Renal cortical epithelial cell (primary cell): Measurements from ENCODE around the gene IFITM5. TPM values are rescaled to one million over a fixed set of nuclear protein-coding genes. Genes with fewer than 3 reads are reported as not detected.
"Not testable (repeated sequence)": the region's sequence is repeated elsewhere in the genome, so short reads cannot be mapped to it uniquely, and the experiment has no call there.

Source experiments
- DNase-seq: peaks from one replicate; pipeline ENCODE4 v3.0.0-alpha.2; 2011; ENCODE audit warnings: low read depth
- total RNA-seq: library from RNA; depleted of rRNA; stranded (reverse); fragments of >200 nt; gene quantifications from 2 replicates; pipeline ENCODE4 v1.2.3, GENCODE V29; 2014

The IFITM5 gene
- total RNA-seq, 1 donor from 2014 or later, result not detected

DNA sequence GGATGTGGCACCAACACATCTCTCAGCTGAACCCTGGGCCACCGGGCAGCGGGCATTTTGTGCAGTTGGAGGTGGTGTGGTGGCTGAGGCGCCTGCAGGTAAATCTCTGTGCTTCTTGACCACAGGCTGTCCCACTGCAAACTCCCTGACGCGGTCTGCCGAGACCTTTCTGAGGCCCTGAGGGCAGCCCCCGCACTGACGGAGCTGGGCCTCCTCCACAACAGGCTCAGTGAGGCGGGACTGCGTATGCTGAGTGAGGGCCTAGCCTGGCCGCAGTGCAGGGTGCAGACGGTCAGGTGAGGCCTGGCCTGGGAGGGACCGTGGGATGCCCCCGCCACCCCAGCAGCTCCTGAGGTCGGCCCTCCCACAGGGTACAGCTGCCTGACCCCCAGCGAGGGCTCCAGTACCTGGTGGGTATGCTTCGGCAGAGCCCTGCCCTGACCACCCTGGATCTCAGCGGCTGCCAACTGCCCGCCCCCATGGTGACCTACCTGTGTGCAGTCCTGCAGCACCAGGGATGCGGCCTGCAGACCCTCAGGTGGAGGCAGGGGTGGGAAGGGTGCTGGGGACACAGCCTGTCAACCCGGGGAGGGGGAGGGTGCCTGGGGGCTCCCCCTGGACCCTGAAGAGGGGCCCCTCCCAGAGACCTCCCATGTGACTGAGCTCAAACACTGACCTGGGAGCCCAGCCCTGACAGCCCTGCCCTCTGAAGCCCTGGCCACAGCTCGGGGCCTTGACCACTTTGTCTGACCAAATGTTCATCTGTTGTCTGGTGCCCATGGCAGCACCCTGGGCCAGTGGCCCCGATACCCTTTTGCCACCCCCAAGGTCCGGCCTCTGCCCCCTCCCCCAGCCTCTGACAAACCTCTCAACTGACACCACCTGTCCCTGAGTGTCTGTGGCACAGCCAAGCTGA lies 15.0 kb downstream of the IFITM5 start:
- DNase-seq, result no peak

DNA sequence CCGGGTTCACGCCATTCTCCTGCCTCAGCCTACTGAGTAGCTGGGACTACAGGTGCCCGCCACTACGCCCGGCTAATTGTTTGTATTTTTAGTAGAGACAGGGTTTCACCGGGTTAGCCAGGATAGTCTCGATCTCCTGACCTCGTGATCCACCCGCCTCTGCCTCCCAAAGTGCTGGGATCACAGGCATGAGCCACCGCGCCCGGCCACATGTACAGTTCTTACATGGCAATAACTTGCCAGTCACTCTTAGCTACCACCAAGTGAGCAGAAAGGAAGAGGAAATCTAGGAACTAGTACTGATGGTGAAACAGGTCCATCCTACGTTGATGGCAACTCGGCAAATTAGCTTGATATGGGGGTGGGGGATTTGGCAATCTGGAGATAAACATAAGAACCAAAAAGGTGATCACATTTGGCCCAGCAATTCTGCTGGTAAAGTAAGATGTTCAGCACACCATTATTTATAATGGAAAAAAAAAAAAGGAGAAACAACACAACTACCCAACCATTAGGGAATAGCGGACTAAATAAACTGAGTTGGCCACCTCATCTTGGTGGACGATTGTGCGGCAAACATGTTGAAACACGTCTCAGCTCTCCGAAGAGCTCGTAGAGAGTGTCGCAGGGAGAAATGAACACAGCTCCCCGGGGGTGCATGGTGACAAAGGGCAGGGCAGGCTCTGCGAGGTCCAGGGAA lies 15.8 kb downstream of the IFITM5 start:
- no peak for DNase-seq

GRCh38 chr11:282630-283360 lies 16.5 kb downstream of the IFITM5 start:
- no peak for DNase-seq

DNA sequence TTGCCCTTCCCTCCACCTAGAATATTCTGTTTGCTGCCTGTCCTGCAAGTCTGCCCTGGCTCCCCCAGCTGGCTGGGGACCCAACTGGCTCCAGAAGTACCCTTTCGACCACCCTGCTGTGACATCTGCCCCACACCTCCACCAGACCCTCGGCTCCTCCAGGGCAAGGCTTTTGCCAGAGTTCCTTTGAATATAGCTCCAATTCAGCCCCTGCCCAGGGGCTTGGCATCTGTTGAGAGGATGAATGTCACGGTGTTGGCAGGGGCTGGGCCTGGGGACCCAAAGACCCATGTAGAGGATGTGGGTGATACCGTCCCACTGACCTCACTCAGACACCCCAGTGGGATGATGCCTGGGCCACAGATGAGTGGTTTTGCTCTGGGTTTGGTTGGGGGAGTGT lies 17.2 kb downstream of the IFITM5 start:
- DNase-seq, result no peak

DNA sequence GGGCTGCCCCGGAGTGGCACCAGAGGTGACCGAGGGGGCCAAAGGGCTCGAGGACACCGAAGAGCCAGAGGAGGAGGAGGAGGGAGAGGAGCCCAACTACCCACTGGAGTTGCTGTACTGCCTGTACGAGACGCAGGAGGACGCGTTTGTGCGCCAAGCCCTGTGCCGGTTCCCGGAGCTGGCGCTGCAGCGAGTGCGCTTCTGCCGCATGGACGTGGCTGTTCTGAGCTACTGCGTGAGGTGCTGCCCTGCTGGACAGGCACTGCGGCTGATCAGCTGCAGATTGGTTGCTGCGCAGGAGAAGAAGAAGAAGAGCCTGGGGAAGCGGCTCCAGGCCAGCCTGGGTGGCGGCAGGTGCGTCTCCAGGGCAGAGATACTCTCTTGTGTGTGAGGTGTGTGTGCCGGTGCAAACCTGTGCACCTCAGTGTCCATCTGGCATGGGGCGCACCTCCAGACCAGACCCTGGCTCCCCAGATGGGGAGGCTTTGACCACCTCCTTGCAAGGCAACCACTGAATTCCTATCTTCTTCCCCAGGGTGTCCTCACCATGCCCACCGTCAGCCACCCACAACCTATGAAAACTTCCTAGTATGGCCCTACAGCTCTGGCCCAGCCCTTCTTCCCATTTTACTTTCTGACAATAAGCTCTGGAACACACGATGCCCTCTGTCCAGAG lies 17.7 kb downstream of the IFITM5 start:
- no peak for DNase-seq

- DNase-seq, result no peak
Observed at GRCh38 chr11:280706-281485, 18.4 kb downstream of the IFITM5 start.

- DNase-seq, result peak; percentile 3
Observed at GRCh38 chr11:279966-280705, 19.2 kb downstream of the IFITM5 start.

GRCh38 chr11:279040-279965 lies 20.0 kb downstream of the IFITM5 start:
- no peak for DNase-seq

DNA sequence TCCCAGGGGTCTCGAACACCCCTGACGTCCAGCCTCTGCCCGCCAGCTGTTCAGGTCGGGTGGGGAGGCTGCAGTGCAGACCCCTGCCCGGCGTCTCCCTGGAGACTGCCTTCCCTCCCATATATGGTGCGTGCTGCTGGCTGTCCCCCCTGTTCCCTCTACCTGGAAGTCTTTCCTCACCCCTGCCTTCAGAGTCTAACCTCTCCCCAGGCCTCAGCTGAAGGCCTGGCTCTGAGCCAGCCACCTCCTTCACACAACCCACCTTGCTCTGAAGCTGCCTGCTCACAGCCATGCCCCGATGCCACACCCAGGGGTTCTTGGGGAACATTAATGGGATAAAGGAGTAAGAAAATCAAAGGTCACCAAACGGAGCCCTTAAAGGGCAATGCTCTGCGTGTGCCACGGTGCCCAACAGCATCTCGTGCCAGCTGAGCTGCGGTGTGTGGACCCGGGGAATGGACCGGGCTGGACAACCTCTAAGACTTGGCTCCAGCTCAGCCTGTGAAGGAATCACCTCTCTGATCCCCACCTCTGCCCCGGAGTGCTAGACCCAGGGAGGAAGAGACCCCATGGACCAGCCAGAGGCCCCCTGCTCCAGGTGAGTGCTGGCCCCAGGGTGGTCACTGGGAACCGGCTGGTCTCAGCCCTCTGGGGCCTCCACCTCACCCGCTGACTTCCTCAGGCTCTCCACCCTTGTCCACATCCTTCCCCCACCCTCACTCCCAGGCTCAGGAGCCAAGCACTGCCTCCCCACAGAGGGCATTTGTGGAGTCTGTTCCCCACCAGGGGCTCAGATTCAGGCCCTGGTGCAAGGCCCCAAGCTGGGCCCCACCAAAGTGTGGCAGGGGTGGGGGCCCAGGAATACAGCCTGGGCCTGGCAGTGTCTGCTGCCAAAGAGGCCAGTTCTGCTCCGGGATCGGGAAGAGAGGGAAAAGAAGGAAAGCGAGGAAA lies 21.1 kb downstream of the IFITM5 start, which contains the start of gene NLRP6:
TSS of gene NLRP6 (plus strand) at position 407 of the 951 bp plus-strand sequence. CDS start at position 570, 163 bp downstream.
- DNase-seq, result no peak

- DNase-seq, result no peak
Observed at GRCh38 chr11:276219-276618, 23.1 kb downstream of the IFITM5 start.

- no peak for DNase-seq
Observed at GRCh38 chr11:272931-273198, 26.5 kb downstream of the IFITM5 start.

DNA sequence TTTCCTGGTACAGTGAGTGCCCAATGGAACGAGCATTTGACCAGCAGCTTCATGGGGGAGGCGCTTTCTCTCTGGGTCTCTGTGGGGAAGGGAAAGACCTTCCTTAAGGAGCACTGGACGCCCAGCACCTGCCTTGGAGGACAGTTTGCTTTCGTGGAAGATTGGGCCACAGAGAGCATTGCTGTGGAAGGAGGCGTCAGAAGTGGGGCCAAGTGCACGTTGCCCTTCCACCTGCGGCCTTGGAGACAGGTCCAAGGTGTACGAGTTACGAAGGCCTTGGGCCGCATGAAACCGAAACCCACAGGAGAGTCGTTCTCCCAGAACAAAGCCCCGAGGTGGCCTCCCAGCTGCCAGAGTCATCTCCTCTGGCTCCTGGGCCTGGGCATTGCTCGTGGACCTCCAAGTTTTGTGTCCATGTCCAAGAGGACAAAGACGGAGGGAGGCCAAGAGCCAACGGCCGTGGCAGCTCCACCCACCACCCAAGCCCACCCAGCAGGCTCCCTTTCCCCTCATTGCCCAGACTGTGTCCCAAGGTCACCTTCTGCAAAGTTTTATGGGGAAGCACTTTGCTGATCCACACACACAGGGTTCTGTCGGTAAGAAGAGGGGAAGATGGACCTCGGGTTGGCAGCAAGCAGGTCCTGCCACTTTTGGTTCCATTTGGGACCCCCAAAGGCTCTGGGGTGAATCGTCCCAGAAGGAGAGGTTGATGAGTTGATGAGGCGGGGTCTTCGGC lies 27.0 kb downstream of the IFITM5 start:
- no peak for DNase-seq

- no peak for DNase-seq
Observed at GRCh38 chr11:271319-271715, 28.0 kb downstream of the IFITM5 start.

- no peak for DNase-seq
Observed at GRCh38 chr11:270451-271318, 28.6 kb downstream of the IFITM5 start.

- DNase-seq, result peak; percentile 35
Observed at GRCh38 chr11:269146-269890, 30.0 kb downstream of the IFITM5 start.

- DNase-seq, result not testable (repeated sequence)
Observed at GRCh38 chr11:268716-269145, 30.6 kb downstream of the IFITM5 start.
